ENCODE measurements around the gene ZFYVE28.
"Not testable (repeated sequence)": the region's sequence is repeated elsewhere in the genome, so short reads cannot be mapped to it uniquely, and the experiment has no call there.

The ZFYVE28 gene

DNA sequence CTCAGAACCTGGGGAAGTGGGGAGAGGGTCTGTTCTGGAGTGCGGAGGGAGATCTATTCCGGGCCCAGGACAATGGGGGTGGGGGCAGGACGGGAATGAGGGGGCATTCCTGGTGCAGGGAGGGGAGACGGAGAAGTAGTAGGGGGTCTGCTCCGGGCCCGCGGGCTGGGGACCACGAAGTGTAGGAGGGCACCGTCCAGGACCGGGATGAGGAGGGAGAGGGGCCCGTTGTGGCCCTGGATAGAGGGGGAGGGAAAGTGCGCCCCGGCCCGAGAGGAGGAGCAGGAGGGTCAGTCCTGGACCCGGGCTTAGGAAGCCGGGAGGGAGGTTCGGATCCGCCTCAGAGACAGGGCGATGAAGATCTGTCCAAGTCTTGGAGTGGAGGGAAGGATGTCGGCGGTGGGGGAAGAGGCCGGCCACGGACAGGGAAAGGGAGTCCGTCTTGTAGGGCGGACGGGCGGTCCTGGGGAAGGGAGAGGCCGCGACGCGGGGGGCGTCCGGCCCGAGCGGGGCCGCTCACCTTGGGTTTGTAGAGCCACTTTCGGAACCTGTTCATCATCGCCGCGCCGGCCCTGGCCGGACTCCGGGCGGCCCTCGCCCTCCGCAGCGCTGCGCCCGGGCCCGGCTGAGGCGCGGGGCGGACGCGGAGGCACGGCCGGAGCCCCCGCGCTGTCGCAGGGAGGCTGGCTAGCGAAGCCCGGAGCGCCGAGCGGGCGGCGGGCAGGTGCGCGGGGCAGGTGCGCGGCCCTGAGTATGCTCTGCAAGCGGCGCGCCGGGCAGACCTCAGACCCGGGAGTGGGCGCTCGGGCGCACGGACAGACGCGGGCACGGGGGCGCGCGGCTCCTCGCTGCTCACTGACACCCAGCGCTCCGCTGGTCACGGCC lies at the start of gene ZFYVE28:
Gene ZFYVE28, minus strand, starts transcription at position 881 of the 885 bp plus-strand sequence. Its CDS starts 322 bp downstream, at position 559.
- DNase-seq (ENCODE audit: low read depth in 2 of 2) = no peak

DNA sequence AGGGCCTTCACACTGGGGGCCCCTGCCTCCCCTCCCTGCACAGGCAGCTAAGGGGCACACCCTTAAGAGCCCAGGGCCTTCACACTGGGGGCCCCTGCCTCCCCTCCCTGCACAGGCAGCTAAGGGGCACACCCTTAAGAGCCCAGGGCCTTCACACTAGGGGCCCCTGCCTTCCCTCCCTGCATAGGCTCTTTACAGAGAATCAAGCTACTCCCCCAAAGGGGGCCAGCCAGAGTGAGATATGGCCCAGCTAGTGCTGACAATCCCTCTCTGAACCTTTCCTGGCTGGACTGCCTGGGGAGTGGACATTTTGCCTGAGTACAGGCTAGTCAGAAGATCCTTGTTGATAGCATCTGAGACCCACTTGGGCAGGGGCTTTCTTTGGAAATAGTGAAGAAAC lies 47.1 kb upstream of the ZFYVE28 start:
- not testable (repeated sequence) for DNase-seq (ENCODE audit: low read depth in 2 of 2)

DNA sequence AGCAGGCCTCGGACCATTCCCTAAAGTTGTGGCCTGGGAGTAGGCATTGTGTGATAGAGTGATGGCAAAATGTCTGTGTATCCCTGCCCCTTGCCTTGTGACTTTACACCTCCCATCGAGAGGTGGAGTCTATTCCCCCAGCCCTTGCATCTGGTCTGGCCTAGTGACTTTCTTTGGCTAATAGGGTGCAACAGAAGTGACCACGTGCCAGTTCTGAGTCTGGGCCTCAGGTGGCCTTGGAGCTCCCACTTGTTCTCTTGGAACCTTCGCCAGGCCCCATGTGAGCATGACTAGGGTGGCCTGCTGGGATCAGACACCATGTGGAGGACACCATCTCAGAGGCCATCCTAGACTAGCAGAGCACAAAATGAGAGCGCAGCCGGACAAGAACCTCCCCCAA lies 46.6 kb upstream of the ZFYVE28 start:
- DNase-seq (ENCODE audit: low read depth in 2 of 2) = no peak

DNA sequence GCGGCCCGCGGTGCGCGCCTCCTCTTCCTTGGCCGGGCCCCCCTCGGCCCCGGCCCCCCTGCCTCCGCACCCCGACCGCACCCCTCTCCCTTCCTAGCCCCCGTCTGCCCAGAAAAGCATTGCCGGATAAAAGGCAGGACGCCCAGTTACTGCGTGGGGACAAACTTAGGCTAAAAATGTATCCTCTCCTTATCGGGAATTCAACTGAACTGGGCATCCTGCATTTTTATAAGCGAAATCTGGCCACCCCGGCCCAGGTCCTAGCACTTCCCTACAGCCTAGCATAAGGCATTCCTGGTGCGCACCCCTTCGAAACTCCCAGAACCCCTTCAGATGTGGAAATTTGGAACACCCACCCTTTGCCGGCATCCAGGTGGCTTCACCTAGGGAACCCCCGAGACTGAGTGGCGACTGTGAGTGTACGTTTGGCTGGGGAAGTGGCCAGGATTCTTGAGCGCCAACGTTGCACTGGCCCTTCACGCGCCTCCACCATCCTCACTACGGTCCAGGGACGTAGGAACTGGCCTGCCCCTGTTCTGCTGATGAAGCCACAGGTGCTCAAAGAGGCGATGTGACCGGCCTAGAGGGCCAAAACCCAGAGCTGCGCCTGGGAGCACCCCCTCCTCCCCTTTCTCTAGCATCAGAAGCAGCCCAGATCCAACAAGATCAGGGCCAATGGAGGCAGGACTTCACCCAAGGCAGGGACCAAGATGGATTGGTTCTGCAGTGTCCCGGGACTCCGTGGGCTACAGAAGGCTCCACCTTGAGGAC lies 44.7 kb upstream of the ZFYVE28 start:
- DNase-seq (ENCODE audit: low read depth in 2 of 2) = no peak

DNA sequence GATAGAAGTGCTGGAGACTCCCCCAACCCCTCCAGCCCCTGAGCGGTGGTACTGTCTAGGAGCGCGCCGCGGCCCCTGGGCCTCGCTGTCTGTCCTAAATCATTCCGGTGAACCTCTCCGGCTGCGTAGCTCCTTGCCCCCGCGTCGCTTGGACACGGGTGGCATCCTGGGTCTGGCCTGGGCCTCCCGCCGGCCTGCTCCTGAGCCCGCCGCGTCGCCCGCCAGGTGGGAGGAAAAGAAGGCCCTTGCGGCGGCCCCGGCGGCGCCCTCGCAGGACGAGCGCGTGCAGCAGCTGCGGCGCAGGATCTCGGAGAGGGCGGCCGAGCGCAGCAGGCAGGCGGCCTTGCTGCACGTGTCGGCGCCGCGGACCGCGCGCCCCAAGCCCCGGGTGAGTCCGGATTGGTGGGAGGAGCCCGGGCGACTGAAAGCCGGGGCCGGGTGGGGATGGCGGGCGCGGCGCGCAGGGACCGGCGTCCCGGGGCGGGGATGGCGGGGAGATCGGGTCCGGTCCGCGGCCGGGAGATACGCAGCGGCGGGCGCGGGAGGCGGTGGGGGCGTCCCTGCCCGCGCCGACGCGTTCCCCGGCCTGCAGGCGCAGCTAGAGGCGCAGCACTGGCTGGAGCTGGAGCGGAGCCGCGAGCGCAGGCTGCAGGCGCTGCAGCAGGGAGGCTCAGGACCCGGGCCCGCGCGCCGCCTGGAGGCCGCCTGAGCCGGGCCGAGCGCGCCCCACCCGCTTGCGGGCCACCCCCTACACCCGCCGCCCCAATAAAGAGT lies 44.0 kb upstream of the ZFYVE28 start:
- no peak for DNase-seq (ENCODE audit: low read depth in 2 of 2)

DNA sequence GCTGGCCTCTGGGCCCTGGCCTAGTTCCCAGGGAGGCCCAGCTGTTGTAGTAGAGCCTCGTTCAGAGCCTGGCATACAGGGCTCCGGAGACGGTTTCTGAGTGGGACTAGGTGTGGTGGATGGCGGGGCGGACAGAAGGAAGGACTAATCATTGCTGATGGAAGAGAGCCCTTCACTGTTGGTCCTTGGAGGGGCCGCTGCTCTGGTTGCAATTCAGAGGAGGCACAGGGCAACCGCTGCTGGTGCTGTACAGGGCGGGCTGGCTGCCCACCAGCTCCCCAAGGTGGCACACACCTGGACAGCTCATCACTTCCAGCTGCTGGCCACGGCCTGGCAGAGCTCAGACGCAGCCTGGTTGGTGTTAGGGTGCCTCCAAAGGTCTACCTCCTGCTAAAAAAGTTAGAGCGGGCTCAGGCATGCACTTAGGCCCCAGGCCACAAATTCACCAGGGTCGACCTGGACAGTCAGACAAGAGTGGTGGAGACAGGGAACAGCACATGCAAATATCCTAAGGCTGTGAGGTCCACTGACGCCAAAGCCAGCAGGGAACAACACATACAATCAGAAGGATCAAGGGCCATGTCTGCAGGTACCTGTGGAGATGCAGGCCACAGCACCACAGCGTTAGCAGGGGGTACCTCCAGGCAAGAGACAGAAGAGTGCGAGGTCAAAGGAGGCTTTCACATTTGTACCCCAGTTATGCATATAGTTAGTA lies 43.0 kb upstream of the ZFYVE28 start:
- DNase-seq (ENCODE audit: low read depth in 2 of 2) = no peak

DNA sequence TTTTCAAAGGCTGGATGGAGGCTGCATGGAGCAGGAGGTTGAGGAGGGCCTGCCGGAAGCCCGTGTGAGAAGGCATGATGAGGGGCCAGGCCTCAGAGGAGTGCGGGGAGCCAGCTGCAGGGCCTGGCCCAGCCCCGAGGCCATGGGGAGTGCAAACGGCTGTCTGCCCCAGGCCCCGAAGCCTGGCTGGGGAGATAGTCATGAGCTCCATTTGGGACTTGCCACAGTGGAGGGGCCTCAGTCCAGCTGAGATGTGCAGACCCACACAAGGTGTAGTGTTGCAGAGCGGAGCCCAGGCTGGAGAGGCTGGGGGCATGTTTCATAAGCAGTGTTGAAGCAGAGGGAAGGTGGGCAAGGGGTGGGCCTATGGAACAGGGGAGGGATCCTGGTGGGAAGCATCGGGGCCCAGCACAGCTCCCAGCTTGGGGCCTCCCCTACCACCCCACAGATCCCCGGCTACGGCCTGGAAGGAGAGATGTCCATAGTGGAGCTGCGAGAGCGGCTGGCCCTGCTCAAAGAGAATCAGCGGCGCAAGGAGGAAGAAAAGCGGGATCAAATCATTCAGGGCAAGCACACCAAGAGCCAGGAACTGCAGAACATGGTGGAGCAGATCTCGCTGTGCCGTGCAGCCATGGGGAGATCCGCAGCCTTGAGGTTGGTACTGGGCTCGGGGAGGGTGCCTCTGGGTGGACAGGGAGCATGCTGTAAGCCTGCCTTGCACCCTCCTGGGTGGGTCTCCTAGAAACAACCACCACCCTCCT lies 41.3 kb upstream of the ZFYVE28 start:
- DNase-seq (ENCODE audit: low read depth in 2 of 2) = no peak

DNA sequence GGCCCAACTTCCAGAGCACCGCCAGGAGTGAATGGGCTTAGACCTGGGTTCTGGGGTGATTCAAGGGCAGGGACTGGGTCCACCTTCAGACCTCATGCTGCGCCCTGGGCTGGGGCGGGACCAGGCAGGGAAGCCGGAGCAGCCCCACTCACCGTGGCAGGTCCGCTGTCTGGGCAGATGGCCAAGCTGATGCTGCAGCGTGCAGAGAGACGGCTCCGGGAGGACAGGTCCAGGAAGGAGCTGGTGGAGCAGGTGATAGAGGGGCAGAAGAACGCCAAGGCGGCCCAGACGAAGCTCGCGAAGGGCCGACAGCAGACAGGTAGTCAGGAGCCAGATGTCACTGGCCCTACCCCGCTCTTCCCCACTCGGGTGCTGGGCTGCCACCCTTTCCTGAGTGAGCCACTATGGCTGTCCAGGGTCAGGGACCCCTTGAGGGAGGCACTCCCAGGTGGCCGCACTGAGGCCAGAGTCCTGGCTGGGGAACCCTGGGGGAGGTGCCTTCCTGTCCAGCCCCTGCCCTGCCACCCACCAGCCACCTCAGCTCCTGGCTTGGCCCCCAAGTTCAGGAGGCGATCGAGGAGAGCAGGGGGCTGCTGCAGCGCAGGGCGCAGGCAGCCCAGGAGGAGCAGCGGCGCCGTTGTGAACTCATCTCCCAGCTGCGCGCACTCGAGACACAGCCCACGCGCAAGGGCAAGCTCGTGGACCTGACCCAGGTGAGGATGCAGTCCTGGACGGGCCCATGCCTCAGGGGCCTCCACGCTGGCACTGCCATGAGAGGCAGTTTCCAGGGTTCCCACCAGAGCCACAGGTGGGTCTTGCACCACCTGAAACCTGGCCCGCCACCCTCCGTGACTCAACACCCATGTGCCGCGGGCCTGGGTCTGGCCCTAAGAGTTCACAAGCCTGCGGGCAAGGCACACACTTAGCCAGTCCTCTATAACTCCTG lies 40.4 kb upstream of the ZFYVE28 start:
- no peak for DNase-seq (ENCODE audit: low read depth in 2 of 2)

DNA sequence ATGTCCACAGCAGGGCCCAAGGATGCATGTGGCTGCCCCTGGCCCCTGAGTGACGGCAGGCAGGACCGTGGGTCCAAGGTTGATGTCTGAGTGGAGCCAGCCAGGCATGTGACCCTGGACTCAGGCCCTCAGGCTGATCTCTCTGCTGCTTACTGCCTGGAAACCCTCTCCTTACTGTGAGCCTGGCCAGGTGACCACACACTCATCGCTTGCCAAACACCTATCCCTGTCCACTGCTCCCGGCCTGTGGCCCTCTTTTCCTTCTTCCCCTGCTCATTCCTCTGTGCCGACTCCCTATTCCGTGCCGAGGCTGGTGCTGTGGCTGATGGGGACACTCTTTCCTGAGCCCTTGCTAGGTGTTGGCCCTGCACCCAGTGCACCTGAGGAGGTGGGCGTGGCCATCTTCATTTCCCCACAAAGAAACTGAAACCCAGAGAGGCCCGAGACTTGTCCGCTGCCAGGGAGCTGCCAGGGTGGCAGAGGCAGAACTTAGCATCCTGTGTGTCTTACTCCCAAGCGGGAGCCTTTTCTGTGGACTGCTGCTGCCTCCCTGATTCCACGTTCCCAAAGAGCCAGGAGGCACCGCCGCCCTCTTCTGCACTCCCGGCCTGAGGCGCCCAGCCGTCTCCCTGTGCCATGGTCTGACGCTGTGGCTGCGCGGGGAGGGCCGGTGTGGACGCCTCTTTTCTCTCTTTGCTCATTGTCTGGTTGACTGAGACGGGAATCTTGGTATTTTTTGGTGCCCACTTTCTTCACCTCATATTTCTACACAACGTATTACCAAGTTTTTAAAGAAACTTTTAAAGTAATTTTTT lies 39.2 kb upstream of the ZFYVE28 start:
- no peak for DNase-seq (ENCODE audit: low read depth in 2 of 2)

DNA sequence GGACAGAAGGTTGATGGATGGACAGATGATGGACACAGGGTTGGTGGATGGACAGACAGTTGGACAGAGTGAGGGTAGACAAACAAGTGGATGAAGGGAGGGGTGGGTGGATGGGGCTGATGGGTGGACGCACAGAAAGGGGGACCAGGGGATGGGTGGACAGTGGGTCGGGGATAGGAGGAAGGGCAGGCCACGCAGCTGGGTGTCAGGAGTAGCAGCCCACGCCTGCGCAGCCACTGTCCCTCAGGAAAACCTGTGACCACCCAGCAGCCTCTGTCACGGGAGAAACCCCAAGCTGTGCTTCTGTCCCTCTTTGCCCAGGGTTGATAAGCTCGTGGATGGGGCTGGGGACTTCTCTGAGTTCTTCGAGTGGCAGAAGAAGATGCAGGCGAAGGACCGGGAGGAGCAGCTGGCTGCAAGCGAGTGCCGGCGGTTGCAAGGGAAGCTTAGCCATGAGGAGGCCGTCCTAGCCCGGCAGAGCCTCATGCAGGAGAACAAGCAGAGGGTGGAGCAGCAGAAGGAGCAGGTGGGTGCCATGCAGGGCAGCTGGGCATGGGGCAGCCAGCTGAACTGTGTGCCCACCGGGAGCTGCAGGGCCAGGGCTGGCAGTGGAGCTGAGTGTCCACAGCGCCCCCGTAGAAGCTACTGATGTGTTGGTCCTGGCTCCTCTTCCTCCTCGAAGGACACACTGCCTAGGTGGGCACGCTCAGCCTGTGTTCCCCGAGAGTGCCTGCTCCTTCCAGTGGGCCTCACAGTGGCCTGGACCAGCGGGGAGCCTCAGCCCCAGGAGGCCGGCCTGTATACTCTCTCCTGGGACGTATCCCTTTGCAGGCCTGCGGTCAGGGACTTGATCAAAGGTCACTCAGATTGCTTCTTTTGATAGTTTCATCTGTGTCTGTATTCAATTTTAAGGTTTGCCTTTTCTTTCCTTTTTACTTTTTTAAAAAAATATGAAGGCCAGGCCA lies 33.7 kb upstream of the ZFYVE28 start:
- DNase-seq (ENCODE audit: low read depth in 2 of 2) = no peak

DNA sequence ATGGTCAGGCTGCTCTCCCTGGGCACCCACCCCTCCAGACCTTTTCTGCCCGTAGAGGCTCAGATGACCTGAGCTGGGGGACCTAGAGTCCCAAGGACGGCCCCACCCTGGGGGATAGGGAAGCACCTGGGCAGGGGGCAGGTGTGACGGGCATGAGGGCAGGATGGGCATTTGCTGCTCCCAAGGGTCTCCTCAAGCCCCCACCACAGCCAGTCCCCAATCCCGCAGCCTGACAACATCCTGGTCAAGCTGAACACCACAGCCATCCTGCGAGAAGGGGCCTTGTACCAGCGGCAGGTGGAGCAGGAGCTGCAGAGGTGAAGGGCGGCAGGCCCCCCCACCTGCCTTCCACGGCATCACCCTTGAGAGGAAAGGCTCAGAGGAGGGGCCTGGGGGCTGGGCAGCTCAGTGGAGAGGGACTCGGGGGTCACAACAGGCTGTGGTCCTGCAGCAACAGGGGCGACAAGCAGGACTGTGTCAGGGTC lies 32.6 kb upstream of the ZFYVE28 start:
- DNase-seq (ENCODE audit: low read depth in 2 of 2) = no peak

DNA sequence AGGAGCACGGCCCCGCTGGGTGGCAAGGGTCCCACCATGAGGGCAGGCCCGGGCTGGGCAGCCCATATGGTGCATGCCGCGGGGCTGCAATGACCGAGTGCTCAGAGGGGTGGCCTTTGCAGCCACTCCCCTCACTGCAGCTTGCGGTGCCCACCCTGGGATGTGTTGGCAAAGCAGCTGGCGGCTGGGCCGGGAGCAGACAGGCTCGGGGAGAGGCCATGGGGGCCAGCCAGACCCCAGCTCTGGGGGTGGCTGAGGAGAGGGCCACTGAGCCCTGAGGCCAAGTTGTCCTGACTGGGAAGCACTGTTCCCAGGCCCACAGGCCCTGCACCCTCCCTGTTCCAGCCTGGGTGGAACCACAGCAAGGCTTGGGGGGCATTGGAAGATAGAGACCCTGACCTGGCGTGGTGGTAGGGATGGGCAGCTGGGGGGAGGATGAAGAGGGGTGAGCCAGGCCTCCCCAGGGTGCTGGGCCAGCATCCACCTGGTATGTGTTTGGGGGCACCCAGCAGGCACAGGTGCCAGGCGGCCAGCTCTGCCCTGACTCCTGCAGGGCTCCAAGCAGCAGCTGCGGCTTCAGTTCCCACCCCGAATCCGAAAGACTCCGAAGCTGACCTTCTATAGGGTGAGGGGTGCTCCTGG lies 32.1 kb upstream of the ZFYVE28 start:
- no peak for DNase-seq (ENCODE audit: low read depth in 2 of 2)

DNA sequence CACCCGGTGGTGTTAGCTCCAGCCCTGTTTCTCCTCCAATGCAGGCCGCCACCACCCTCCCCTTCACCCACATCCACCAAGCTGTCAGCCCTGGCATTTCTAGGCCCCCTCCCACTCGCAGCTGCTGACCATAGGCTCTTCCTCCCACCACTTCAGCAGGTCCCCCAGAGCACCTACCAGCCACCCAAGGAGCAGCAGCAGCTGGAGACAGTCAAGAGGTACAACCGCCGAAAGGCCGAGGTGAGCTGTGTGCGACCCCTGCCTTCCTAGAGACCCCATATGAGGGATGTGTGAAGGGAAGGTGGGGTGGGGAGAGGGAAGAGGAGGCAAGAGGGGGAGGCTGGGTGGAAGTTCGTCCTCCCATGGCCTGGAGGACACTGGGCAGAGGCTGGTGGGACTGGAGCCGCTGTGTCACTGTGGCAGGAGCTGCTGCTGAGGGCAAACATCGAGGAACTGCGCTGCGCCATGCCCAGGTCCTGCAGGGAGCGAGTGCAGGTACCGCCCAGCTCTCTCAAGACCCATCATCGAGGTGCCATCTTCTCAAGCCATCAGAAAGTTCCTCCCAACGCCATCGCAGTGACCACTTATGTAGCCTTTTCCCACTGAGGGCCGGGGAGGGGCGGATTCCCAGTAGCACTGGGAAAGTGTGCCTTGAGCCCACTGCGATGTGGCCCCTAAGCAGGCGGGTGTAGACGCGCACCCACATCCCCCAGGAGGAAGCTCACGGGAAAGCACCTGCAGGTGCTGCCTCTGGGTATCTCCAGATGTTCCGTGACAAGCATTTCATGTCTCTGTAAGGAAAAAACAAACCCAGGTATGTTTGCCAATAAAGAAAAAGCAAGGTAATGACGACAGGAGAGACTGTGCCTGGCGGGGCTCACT lies 31.3 kb upstream of the ZFYVE28 start:
- no peak for DNase-seq (ENCODE audit: low read depth in 2 of 2)

DNA sequence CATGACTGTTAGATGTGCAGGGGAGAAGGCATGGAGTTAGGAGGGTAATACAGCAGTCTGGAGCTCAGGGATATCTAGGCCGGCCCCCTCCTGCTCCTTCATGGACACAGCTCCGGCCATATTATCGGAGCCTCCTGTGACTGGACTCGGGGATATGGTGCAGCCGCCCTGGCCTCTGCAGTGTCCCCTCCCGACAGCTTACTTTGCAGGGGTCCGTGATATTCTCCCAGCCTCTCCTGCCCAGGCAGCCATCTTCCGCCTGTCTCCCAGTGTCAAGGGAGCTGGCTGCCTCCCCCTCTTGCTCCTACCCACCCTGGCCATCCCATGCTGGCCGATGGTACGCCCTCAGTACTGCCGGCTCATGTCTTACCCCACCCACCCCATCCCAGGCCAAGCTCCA lies 30.6 kb upstream of the ZFYVE28 start:
- DNase-seq (ENCODE audit: low read depth in 2 of 2) = no peak

DNA sequence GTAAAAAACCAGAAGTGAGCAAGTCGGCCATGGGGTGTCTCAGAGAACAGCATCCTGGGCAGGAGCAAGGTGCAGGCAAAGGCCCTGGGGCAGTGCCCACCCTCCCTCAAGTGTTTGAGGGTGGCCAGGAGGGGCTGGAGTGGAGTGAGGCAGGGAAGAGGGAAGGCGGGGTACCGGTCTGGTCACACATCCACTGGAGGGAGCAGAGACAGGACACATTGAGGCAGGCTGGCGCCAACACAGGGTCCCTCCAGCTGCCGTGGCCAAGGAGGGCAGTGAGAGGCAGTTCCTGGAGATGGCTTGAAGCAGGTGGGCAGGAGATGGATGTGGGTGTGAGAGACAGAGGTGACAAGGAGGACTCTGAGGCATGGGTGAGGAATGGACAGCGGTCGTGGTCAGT lies 30.1 kb upstream of the ZFYVE28 start:
- DNase-seq (ENCODE audit: low read depth in 2 of 2) = no peak
